MCF 10A (cell line): ENCODE measurements around the gene MACROD1. TPM values are rescaled to one million over a fixed set of nuclear protein-coding genes. Genes with fewer than 3 reads are reported as not detected.

Source experiments
- BruUV-seq: library from RNA; stranded (reverse); fragments of 400-500 nt; replicated peaks from 2 replicates; lab custom pipeline; 2021; lab: Mats Ljungman, UMichigan
- CTCF ChIA-PET: fragments of 300-600 bp; sonication (Branson Sonifier 250); formaldehyde crosslinking; extraction: SDS; loops from one replicate; lab custom pipeline; 2021; ENCODE audit warnings: antibody characterized with exemption, inconsistent platforms; lab: Yijun Ruan, JAX
- POLR2A ChIA-PET: fragments of 300-600, 350-650 bp; sonication (Branson Sonifier 250); formaldehyde crosslinking; extraction: SDS; loops from one replicate; lab custom pipeline; 2020; ENCODE audit warnings: antibody characterized with exemption, inconsistent platforms; lab: Yijun Ruan, JAX
- DNase-seq: peaks from one replicate; pipeline ENCODE4 v3.0.0-alpha.2; 2018; ENCODE audit not compliant: unreplicated experiment
- H3K27ac Mint-ChIP-seq: one replicate; pipeline ENCODE4 v1.8.0; 2022; ENCODE audit warnings: mild to moderate bottlenecking, low read depth, mixed read lengths; ENCODE audit not compliant: unreplicated experiment
- H3K27me3 Mint-ChIP-seq: one replicate; pipeline ENCODE4 v1.8.0; 2022; ENCODE audit warnings: mixed read lengths; ENCODE audit not compliant: insufficient read depth, unreplicated experiment
- H3K36me3 Mint-ChIP-seq: one replicate; pipeline ENCODE4 v1.8.0; 2022; ENCODE audit warnings: mild to moderate bottlenecking, moderate library complexity, mixed read lengths; ENCODE audit not compliant: insufficient read depth, unreplicated experiment
- H3K4me1 Mint-ChIP-seq: one replicate; pipeline ENCODE4 v1.8.0; 2022; ENCODE audit warnings: mixed read lengths; ENCODE audit not compliant: insufficient read depth, unreplicated experiment
- H3K4me3 Mint-ChIP-seq: one replicate; pipeline ENCODE4 v1.8.0; 2022; ENCODE audit warnings: mild to moderate bottlenecking, moderate library complexity, mixed read lengths; ENCODE audit not compliant: unreplicated experiment
- H3K9me3 Mint-ChIP-seq: one replicate; pipeline ENCODE4 v1.8.0; 2022; ENCODE audit warnings: mixed read lengths; ENCODE audit not compliant: unreplicated experiment
- CTCF ChIP-seq: fragments of 200-600 bp; IDR thresholded peaks from one replicate; pipeline ENCODE4 v1.8.0; 2022; ENCODE audit warnings: antibody characterized with exemption, mild to moderate bottlenecking; ENCODE audit not compliant: unreplicated experiment
- intact Hi-C: fragments of 100-400 bp; cut with micrococcal nuclease; formaldehyde crosslinking; loops from 2 replicates; pipeline ENCODE4 v1.14.1; 2022
- total RNA-seq: library from RNA; stranded (reverse); gene quantifications from 2 replicates; pipeline ENCODE4 v1.2.3, GENCODE V29; 2022

Gene MACROD1
- total RNA-seq, 1 experiment from 2014 or later: 15.1 TPM

- no peak for DNase-seq
- ChIA-PET POLR2A (no interaction called here), CTCF (interaction anchor here (1.1 kb wide), 1 partner anchor 205 kb away, joined by 3 read pairs; no protein-coding TSS in a partner anchor)
- no peak overlapping the region for H3K4me3 Mint-ChIP-seq
- peaks cover 7% of the 10 kb centered on the region for H3K36me3 Mint-ChIP-seq
- H3K9me3 Mint-ChIP-seq: no peaks in the 10 kb centered on the region
- no peak for TF ChIP-seq CTCF
- no peak overlapping the region for H3K27ac Mint-ChIP-seq
- no peaks in the 10 kb centered on the region for H3K4me1 Mint-ChIP-seq
- intact Hi-C loops: loop anchor here (5.0 kb wide), 1 partner anchor 105 kb away; no protein-coding TSS in a partner anchor
- H3K27me3 Mint-ChIP-seq: no peaks in the 10 kb centered on the region
- no TSS peak for BruUV-seq
Measured at GRCh38 chr11:64041846-64042245, 124.1 kb downstream of the MACROD1 start.

GRCh38 chr11:64040684-64041322 is 125.1 kb downstream of the MACROD1 start:
- no peaks in the 10 kb centered on the region for H3K27me3 Mint-ChIP-seq
- DNase-seq: peak; percentile 16
- BruUV-seq: no TSS peak
- peak; percentile 36 for TF ChIP-seq CTCF
- H3K4me1 Mint-ChIP-seq: no peaks in the 10 kb centered on the region
- ChIA-PET CTCF (interaction anchor here (0.5 to 1.5 kb wide), 6 partner anchors 36 to 1213 kb away, joined by 3 to 4 read pairs (median 3); no protein-coding TSS in a partner anchor), POLR2A (no interaction called here)
- H3K36me3 Mint-ChIP-seq: peaks cover 7% of the 10 kb centered on the region
- no peak overlapping the region for H3K4me3 Mint-ChIP-seq
- H3K9me3 Mint-ChIP-seq: no peaks in the 10 kb centered on the region
- H3K27ac Mint-ChIP-seq: no peak overlapping the region
- intact Hi-C loops: loop anchor here (5.0 kb wide), 1 partner anchor 106 kb away; no protein-coding TSS in a partner anchor

GRCh38 chr11:64039012-64039665 is 126.8 kb downstream of the MACROD1 start:
- H3K36me3 Mint-ChIP-seq: peaks cover 7% of the 10 kb centered on the region
- DNase-seq: no peak
- POLR2A ChIA-PET: interaction anchor here (0.5 kb wide), 2 partner anchors 9 to 271 kb away, joined by 3 to 4 read pairs; no protein-coding TSS in a partner anchor
- no peak overlapping the region for H3K4me3 Mint-ChIP-seq
- H3K27ac Mint-ChIP-seq: no peak overlapping the region
- intact Hi-C loops: no loop called here
- H3K27me3 Mint-ChIP-seq: peaks cover 15% of the 10 kb centered on the region
- BruUV-seq: no TSS peak
- no peaks in the 10 kb centered on the region for H3K9me3 Mint-ChIP-seq
- CTCF ChIA-PET: no interaction called here
- H3K4me1 Mint-ChIP-seq: no peaks in the 10 kb centered on the region
- TF ChIP-seq CTCF: no peak

- intact Hi-C loops: no loop called here
- no peak for DNase-seq
- H3K36me3 Mint-ChIP-seq: peaks cover 7% of the 10 kb centered on the region
- ChIA-PET POLR2A (interaction anchor here (0.5 kb wide), 1 partner anchor 8 kb away, joined by 4 read pairs; no protein-coding TSS in a partner anchor), CTCF (no interaction called here)
- BruUV-seq: no TSS peak
- no peaks in the 10 kb centered on the region for H3K4me1 Mint-ChIP-seq
- no peak overlapping the region for H3K27ac Mint-ChIP-seq
- TF ChIP-seq CTCF: no peak
- no peak overlapping the region for H3K4me3 Mint-ChIP-seq
- no peaks in the 10 kb centered on the region for H3K9me3 Mint-ChIP-seq
- peaks cover 20% of the 10 kb centered on the region for H3K27me3 Mint-ChIP-seq
Measured at GRCh38 chr11:64038500-64038899, 127.4 kb downstream of the MACROD1 start.
